OCI-M2 (cell line): ENCODE results near the gene DCLK2.

Experiments used
- DNase-seq: peaks from one replicate; lab custom pipeline; 2025; ENCODE audit not compliant: unreplicated experiment; lab: John Stamatoyannopoulos, UW

The DCLK2 gene

GRCh38 chr4:150258569-150258968 is 180.3 kb downstream of the DCLK2 start:
- DNase-seq = no peak

GRCh38 chr4:150259861-150260567 is 181.8 kb downstream of the DCLK2 start:
- no peak for DNase-seq

- no peak for DNase-seq
Observed at GRCh38 chr4:150261571-150261970, 183.3 kb downstream of the DCLK2 start.

- no peak for DNase-seq
Observed at GRCh38 chr4:150262611-150263010, 184.4 kb downstream of the DCLK2 start.

- no peak for DNase-seq
Observed at GRCh38 chr4:150264595-150265161, 186.4 kb downstream of the DCLK2 start.

- DNase-seq = no peak
Observed at GRCh38 chr4:150265806-150266205, 187.6 kb downstream of the DCLK2 start.

GRCh38 chr4:150268444-150268843 is 190.2 kb downstream of the DCLK2 start:
- no peak for DNase-seq

- DNase-seq = no peak
Observed at GRCh38 chr4:150278206-150278605, 200.0 kb downstream of the DCLK2 start.

GRCh38 chr4:150280081-150280895 is 202.0 kb downstream of the DCLK2 start:
- DNase-seq = no peak

- no peak for DNase-seq
Observed at GRCh38 chr4:150280975-150281374, 202.7 kb downstream of the DCLK2 start.

GRCh38 chr4:150283689-150284088 is 205.4 kb downstream of the DCLK2 start:
- DNase-seq = no peak

- DNase-seq = no peak
Observed at GRCh38 chr4:150286656-150287055, 208.4 kb downstream of the DCLK2 start.

GRCh38 chr4:150289198-150289597 is 211.0 kb downstream of the DCLK2 start:
- no peak for DNase-seq

- no peak for DNase-seq
Observed at GRCh38 chr4:150289881-150290280, 211.6 kb downstream of the DCLK2 start.

GRCh38 chr4:150297861-150298474 is 219.7 kb downstream of the DCLK2 start:
- no peak for DNase-seq

GRCh38 chr4:150299816-150300215 is 221.6 kb downstream of the DCLK2 start:
- no peak for DNase-seq

- DNase-seq = no peak
Observed at GRCh38 chr4:150302553-150302952, 224.3 kb downstream of the DCLK2 start.

- DNase-seq = no peak
Observed at GRCh38 chr4:150305995-150306394, 227.8 kb downstream of the DCLK2 start.

GRCh38 chr4:150306719-150307118 is 228.5 kb downstream of the DCLK2 start:
- no peak for DNase-seq
